ENCODE measurements around the gene DMD. TPM values are rescaled to one million over a fixed set of nuclear protein-coding genes. Genes with fewer than 3 reads are reported as not detected.

Gene DMD
- total RNA-seq, 1 donor from 2014 or later, result 22.9 TPM

- DNase-seq, result no peak
These were observed 263.2 kb downstream of the DMD start for GRCh38 chrX:32948130-32948529.

GRCh38 chrX:32937043-32937442 lies 274.3 kb downstream of the DMD start:
- H3K27ac Mint-ChIP-seq, result no peak overlapping the region

More at GRCh38 chrX:32948130-32948529, 263.2 kb downstream of the DMD start:
- H3K4me3 Mint-ChIP-seq, result no peak overlapping the region
- no peaks in the 10 kb centered on the region for H3K9me3 Mint-ChIP-seq
- no peak overlapping the region for H3K27ac Mint-ChIP-seq
- intact Hi-C loops (cut with micrococcal nuclease), result no loop called here
- no peaks in the 10 kb centered on the region for H3K27me3 Mint-ChIP-seq
- H3K36me3 Mint-ChIP-seq (ENCODE audit: low read depth), result no peaks in the 10 kb centered on the region
- POLR2A ChIA-PET, result no interaction called here
- H3K4me1 Mint-ChIP-seq, result no peaks in the 10 kb centered on the region
- no peak for TF ChIP-seq CTCF (IDR thresholded peaks at IDR 0.05)
- CTCF ChIA-PET, result no interaction called here
- ATAC-seq (ENCODE audit: low read depth), result no peak

GRCh38 chrX:32933548-32933947 lies 277.8 kb downstream of the DMD start:
- CTCF ChIA-PET, result no interaction called here
- Mint-ChIP-seq H3K36me3 (ENCODE audit: low read depth) (no peaks in the 10 kb centered on the region), H3K27me3 (no peaks in the 10 kb centered on the region), H3K9me3 (no peaks in the 10 kb centered on the region), H3K27ac (no peak overlapping the region), H3K4me3 (no peak overlapping the region), H3K4me1 (no peaks in the 10 kb centered on the region)
- no peak for TF ChIP-seq CTCF (IDR thresholded peaks at IDR 0.05)
- intact Hi-C loops (cut with micrococcal nuclease), result no loop called here
- DNase-seq (no peak), ATAC-seq (ENCODE audit: low read depth) (no peak)
- POLR2A ChIA-PET, result no interaction called here

More at GRCh38 chrX:32937043-32937442, 274.3 kb downstream of the DMD start:
- intact Hi-C loops (cut with micrococcal nuclease), result no loop called here
- ChIA-PET POLR2A (no interaction called here), CTCF (no interaction called here)
- no peak overlapping the region for H3K4me3 Mint-ChIP-seq
- no peaks in the 10 kb centered on the region for H3K27me3 Mint-ChIP-seq
- ATAC-seq (ENCODE audit: low read depth) (no peak), DNase-seq (no peak)
- H3K36me3 Mint-ChIP-seq (ENCODE audit: low read depth), result no peaks in the 10 kb centered on the region
- no peaks in the 10 kb centered on the region for H3K9me3 Mint-ChIP-seq
- no peaks in the 10 kb centered on the region for H3K4me1 Mint-ChIP-seq
- no peak for TF ChIP-seq CTCF (IDR thresholded peaks at IDR 0.05)

- Mint-ChIP-seq H3K4me1 (no peaks in the 10 kb centered on the region), H3K27me3 (no peaks in the 10 kb centered on the region), H3K4me3 (no peak overlapping the region), H3K9me3 (no peaks in the 10 kb centered on the region), H3K27ac (no peak overlapping the region), H3K36me3 (ENCODE audit: low read depth) (no peaks in the 10 kb centered on the region)
- DNase-seq (no peak), ATAC-seq (ENCODE audit: low read depth) (no peak)
- CTCF ChIA-PET, result no interaction called here
- POLR2A ChIA-PET, result no interaction called here
- TF ChIP-seq CTCF (IDR thresholded peaks at IDR 0.05), result no peak
- intact Hi-C loops (cut with micrococcal nuclease), result no loop called here
These were observed 282.3 kb downstream of the DMD start for GRCh38 chrX:32929040-32929439.

- Mint-ChIP-seq H3K4me3 (no peak overlapping the region), H3K4me1 (no peaks in the 10 kb centered on the region), H3K27me3 (no peaks in the 10 kb centered on the region), H3K9me3 (no peaks in the 10 kb centered on the region), H3K27ac (no peak overlapping the region), H3K36me3 (ENCODE audit: low read depth) (no peaks in the 10 kb centered on the region)
- POLR2A ChIA-PET, result no interaction called here
- intact Hi-C loops (cut with micrococcal nuclease), result no loop called here
- ATAC-seq (ENCODE audit: low read depth) (no peak), DNase-seq (no peak)
- no peak for TF ChIP-seq CTCF (IDR thresholded peaks at IDR 0.05)
- CTCF ChIA-PET, result no interaction called here
These were observed 315.3 kb downstream of the DMD start for GRCh38 chrX:32896088-32896487.
